Measurements from ENCODE around the gene NRP1.

The NRP1 gene

GRCh38 chr10:33258967-33259366 lies 75.5 kb downstream of the NRP1 start:
- Histone ChIP-seq H3K4me1 (ENCODE audit: control insufficient read depth, low read length) (no peaks in the 10 kb centered on the region), H3K4me2 (ENCODE audit: low read length) (no peak overlapping the region), H3K36me3 (ENCODE audit: control insufficient read depth, low read length) (no peaks in the 10 kb centered on the region)

DNA sequence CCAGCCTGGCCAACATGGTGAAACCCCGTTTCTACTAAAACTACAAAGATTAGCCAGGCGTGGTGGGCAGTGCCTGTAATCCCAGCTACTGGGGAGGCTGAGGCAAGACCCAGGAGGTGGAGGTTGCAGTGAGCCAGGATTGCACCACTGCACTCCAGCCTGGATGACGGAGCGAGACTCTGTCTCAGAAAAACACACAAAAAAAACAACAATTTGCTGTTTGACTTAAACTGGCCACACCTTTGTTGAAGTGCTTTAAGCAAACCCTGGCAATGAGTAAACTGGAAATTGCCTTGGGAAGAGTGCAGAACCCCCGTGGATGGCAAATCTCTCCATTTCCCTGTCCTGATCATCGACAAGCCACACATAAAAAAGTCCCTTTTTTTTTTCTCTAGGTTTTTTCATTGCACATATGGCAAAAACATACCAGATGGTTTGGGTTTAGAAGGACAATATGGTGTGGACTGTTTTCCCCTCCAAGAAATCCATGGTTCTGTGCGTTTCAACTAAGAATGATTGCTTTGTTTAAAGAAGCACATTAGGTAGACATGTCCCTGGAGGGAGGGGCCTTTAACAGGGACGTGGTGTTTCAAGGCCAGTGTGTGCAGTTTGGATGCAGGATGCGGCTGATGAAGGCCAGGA lies 76.9 kb downstream of the NRP1 start:
- Histone ChIP-seq H3K4me1 (ENCODE audit: control insufficient read depth, low read length) (no peaks in the 10 kb centered on the region), H3F3A (ENCODE audit: control insufficient read depth, insufficient read depth) (no peaks in the 10 kb centered on the region), H4K20me1 (ENCODE audit: control insufficient read depth, insufficient read depth, low read depth, low read length) (no peaks in the 10 kb centered on the region), H3K9me3 (ENCODE audit: control insufficient read depth, insufficient read depth, low read length) (no peaks in the 10 kb centered on the region), H3K79me2 (ENCODE audit: control insufficient read depth, low read length) (no peaks in the 10 kb centered on the region), H3K27ac (ENCODE audit: low read depth, low read length) (no peak overlapping the region), H3K4me3 (ENCODE audit: low read length) (no peak overlapping the region), H3K36me3 (ENCODE audit: control insufficient read depth, low read length) (no peaks in the 10 kb centered on the region), H3K4me2 (ENCODE audit: low read length) (no peak overlapping the region), H3K27me3 (ENCODE audit: control insufficient read depth, low read length) (no peaks in the 10 kb centered on the region), H3K9me2 (replicated peaks; ENCODE audit: control insufficient read depth, low read length) (no peaks in the 10 kb centered on the region)
- TF ChIP-seq EZH2phosphoT487 (IDR thresholded peaks at IDR 0.05; ENCODE audit: borderline replicate concordance, low read length), result no peak
- TF ChIP-seq, protein P1, sequence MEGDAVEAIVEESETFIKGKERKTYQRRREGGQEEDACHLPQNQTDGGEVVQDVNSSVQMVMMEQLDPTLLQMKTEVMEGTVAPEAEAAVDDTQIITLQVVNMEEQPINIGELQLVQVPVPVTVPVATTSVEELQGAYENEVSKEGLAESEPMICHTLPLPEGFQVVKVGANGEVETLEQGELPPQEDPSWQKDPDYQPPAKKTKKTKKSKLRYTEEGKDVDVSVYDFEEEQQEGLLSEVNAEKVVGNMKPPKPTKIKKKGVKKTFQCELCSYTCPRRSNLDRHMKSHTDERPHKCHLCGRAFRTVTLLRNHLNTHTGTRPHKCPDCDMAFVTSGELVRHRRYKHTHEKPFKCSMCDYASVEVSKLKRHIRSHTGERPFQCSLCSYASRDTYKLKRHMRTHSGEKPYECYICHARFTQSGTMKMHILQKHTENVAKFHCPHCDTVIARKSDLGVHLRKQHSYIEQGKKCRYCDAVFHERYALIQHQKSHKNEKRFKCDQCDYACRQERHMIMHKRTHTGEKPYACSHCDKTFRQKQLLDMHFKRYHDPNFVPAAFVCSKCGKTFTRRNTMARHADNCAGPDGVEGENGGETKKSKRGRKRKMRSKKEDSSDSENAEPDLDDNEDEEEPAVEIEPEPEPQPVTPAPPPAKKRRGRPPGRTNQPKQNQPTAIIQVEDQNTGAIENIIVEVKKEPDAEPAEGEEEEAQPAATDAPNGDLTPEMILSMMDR (IDR thresholded peaks at IDR 0.05; ENCODE audit: low read depth, low read length, poor library complexity, severe bottlenecking), result no peak

More at GRCh38 chr10:33258967-33259366, 75.5 kb downstream of the NRP1 start:
- H3K9me2 ChIP-seq (replicated peaks; ENCODE audit: control insufficient read depth, low read length), result no peaks in the 10 kb centered on the region
- no peaks in the 10 kb centered on the region for H4K20me1 ChIP-seq (ENCODE audit: control insufficient read depth, insufficient read depth, low read depth, low read length)
- no peak for TF ChIP-seq EZH2phosphoT487 (IDR thresholded peaks at IDR 0.05; ENCODE audit: borderline replicate concordance, low read length)
- TF ChIP-seq, protein P1 (IDR thresholded peaks at IDR 0.05; ENCODE audit: low read depth, low read length, poor library complexity, severe bottlenecking), result no peak
- no peak overlapping the region for H3K27ac ChIP-seq (ENCODE audit: low read depth, low read length)
- no peaks in the 10 kb centered on the region for H3K9me3 ChIP-seq (ENCODE audit: control insufficient read depth, insufficient read depth, low read length)
- H3K79me2 ChIP-seq (ENCODE audit: control insufficient read depth, low read length), result no peaks in the 10 kb centered on the region
- H3K4me3 ChIP-seq (ENCODE audit: low read length), result no peak overlapping the region
- no peaks in the 10 kb centered on the region for H3K27me3 ChIP-seq (ENCODE audit: control insufficient read depth, low read length)
- no peaks in the 10 kb centered on the region for H3F3A ChIP-seq (ENCODE audit: control insufficient read depth, insufficient read depth)

- H3F3A ChIP-seq (ENCODE audit: control insufficient read depth, insufficient read depth), result no peaks in the 10 kb centered on the region
- H3K4me2 ChIP-seq (ENCODE audit: low read length), result no peak overlapping the region
- H3K79me2 ChIP-seq (ENCODE audit: control insufficient read depth, low read length), result no peaks in the 10 kb centered on the region
- no peaks in the 10 kb centered on the region for H3K9me3 ChIP-seq (ENCODE audit: control insufficient read depth, insufficient read depth, low read length)
- H3K9me2 ChIP-seq (replicated peaks; ENCODE audit: control insufficient read depth, low read length), result no peaks in the 10 kb centered on the region
- TF ChIP-seq EZH2phosphoT487 (IDR thresholded peaks at IDR 0.05; ENCODE audit: borderline replicate concordance, low read length), result no peak
- TF ChIP-seq, protein P1 (IDR thresholded peaks at IDR 0.05; ENCODE audit: low read depth, low read length, poor library complexity, severe bottlenecking), result no peak
- no peaks in the 10 kb centered on the region for H3K4me1 ChIP-seq (ENCODE audit: control insufficient read depth, low read length)
- H3K36me3 ChIP-seq (ENCODE audit: control insufficient read depth, low read length), result no peaks in the 10 kb centered on the region
- H3K4me3 ChIP-seq (ENCODE audit: low read length), result no peak overlapping the region
- no peaks in the 10 kb centered on the region for H4K20me1 ChIP-seq (ENCODE audit: control insufficient read depth, insufficient read depth, low read depth, low read length)
- H3K27ac ChIP-seq (ENCODE audit: low read depth, low read length), result no peak overlapping the region
- no peaks in the 10 kb centered on the region for H3K27me3 ChIP-seq (ENCODE audit: control insufficient read depth, low read length)
These were observed 78.0 kb downstream of the NRP1 start for GRCh38 chr10:33256458-33256857.
